Left ventricle myocardium inferior (tissue), 1 donor: ENCODE results near the gene HYOU1. TPM values are rescaled to one million over a fixed set of nuclear protein-coding genes. Genes with fewer than 3 reads are reported as not detected.
"Not testable (repeated sequence)": the region's sequence is repeated elsewhere in the genome, so short reads cannot be mapped to it uniquely, and the experiment has no call there.

ENCODE experiments used
- DNase-seq: peaks from one replicate; pipeline ENCODE4 v3.0.0-alpha.2; 2020
- H3K27ac ChIP-seq: fragments of 200-600 bp; replicated peaks from 2 replicates; pipeline ENCODE4 v1.8.0; 2021
- H3K27me3 ChIP-seq: fragments of 200-600 bp; 2 replicates; pipeline ENCODE4 v1.8.0; 2021; ENCODE audit warnings: low read depth
- H3K36me3 ChIP-seq: fragments of 200-600 bp; 2 replicates; pipeline ENCODE4 v1.8.0; 2021
- H3K4me1 ChIP-seq: fragments of 200-600 bp; 2 replicates; pipeline ENCODE4 v1.8.0; 2021
- H3K4me3 ChIP-seq: fragments of 200-600 bp; 2 replicates; pipeline ENCODE4 v1.8.0; 2021; ENCODE audit warnings: mild to moderate bottlenecking, moderate library complexity
- H3K9me3 ChIP-seq: fragments of 200-600 bp; replicated peaks from 2 replicates; pipeline ENCODE4 v1.8.0; 2021
- intact Hi-C: fragments of 100-400 bp; cut with micrococcal nuclease; formaldehyde crosslinking; loops from one replicate; pipeline ENCODE4 v1.11.0; 2022
- total RNA-seq: library from RNA; stranded (reverse); fragmentation: NEBNext Ultra II Directional; extraction: Animal tissue kit (Norgen Biotek cat#: 25700); gene quantifications from one replicate; pipeline ENCODE4 v1.2.1, GENCODE V29; 2021
- TF ChIP-seq, protein P1 (sequence below): fragments of 200-600 bp; IDR thresholded peaks from 2 replicates; pipeline ENCODE4 v1.8.0; 2021; ENCODE audit warnings: antibody characterized with exemption, mild to moderate bottlenecking, borderline replicate concordance
- donor health status: DM: no; HTN: yes; CAD: no; lungs with severe emphysema.

The HYOU1 gene
- total RNA-seq, 1 donor from 2014 or later = 71.8 TPM

DNA sequence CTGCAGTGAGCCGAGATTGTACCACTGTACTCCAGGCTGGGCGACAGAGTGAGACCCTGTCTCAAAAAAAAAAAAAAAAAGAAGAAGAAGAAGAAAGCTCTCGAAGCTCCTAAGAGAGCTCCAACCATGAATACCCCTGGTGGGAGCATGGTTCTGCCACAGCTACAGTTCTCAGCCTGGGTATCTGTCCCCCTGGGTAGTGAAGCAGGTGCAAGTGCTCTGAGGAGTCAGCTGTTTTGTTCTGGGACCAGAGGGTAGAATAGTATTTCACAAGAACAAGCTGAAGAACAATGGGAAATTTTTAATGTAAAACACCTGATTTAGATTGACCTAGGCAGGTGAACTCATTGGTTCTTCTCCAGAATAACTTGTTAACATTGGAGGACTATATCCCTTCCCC, 4.3 kb upstream of the HYOU1 start:
- peaks cover 40% of the 10 kb centered on the region for H3K4me1 ChIP-seq
- H3K27me3 ChIP-seq = no peaks in the 10 kb centered on the region
- H3K36me3 ChIP-seq = peaks cover 5% of the 10 kb centered on the region
- TF ChIP-seq, protein P1, sequence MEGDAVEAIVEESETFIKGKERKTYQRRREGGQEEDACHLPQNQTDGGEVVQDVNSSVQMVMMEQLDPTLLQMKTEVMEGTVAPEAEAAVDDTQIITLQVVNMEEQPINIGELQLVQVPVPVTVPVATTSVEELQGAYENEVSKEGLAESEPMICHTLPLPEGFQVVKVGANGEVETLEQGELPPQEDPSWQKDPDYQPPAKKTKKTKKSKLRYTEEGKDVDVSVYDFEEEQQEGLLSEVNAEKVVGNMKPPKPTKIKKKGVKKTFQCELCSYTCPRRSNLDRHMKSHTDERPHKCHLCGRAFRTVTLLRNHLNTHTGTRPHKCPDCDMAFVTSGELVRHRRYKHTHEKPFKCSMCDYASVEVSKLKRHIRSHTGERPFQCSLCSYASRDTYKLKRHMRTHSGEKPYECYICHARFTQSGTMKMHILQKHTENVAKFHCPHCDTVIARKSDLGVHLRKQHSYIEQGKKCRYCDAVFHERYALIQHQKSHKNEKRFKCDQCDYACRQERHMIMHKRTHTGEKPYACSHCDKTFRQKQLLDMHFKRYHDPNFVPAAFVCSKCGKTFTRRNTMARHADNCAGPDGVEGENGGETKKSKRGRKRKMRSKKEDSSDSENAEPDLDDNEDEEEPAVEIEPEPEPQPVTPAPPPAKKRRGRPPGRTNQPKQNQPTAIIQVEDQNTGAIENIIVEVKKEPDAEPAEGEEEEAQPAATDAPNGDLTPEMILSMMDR = no peak
- no peaks in the 10 kb centered on the region for H3K9me3 ChIP-seq
- DNase-seq = no peak
- intact Hi-C loops = no loop called here
- H3K4me3 ChIP-seq = no peak overlapping the region
- H3K27ac ChIP-seq = no peak overlapping the region

DNA sequence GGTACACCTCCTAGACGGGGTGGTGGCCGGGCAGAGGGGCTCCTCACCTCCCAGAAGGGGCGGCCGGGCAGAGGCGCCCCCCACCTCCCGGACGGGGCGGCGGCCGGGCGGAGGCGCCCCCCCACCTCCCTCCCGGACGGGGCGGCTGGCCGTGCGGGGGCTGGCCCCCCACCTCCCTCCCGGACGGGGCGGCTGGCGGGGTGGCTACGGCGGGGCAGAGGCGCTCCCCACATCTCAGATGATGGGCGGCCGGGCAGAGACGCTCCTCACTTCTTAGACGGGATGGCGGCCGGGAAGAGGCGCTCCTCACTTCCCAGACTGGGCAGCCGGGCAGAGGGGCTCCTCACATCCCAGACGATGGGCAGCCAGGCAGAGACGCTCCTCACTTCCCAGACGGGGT, 2.1 kb upstream of the HYOU1 start:
- intact Hi-C loops, H3K9me3 ChIP-seq, H3K27ac ChIP-seq, DNase-seq, H3K27me3 ChIP-seq, H3K4me3 ChIP-seq: not testable (repeated sequence)
- H3K4me1 ChIP-seq = peaks cover 49% of the 10 kb centered on the region
- H3K36me3 ChIP-seq = peaks cover 14% of the 10 kb centered on the region

DNA sequence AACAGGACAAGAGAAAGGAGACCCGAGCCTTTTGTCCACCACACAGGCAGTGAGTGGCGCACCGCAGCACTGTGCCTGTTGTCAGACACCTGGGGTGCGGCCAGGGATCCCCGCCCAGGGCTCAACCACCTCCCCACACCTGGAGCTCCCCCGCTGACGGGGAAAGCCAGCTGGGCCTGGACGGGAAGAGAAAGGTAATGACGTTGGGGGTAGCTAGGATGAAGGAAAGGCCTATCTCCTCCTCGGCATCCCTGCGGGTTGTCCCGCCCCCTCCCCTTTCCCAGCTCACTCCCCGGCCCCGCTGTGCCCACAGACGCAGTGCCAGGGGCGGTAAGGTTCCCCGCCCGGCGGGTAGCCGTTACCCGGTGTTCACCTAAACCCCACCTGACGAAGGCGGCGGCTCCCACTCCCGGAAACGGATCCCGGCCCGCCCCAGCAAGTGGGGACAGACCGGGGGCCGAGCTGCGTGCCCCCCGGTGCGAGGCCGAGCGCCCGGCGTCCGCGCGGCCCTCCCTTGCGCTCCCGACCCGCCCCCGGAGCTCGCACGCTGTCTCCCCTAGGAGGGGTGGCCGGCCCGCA, 495 bp downstream of the HYOU1 start:
- TF ChIP-seq, protein P1 = no peak
- no peaks in the 10 kb centered on the region for H3K27me3 ChIP-seq
- H3K4me3 ChIP-seq = peak overlapping the region; percentile 99
- intact Hi-C loops = no loop called here
- no peak for DNase-seq
- H3K4me1 ChIP-seq = peaks cover 38% of the 10 kb centered on the region
- peak overlapping the region; percentile 85 for H3K27ac ChIP-seq
- H3K36me3 ChIP-seq = peaks cover 40% of the 10 kb centered on the region
- no peaks in the 10 kb centered on the region for H3K9me3 ChIP-seq

DNA sequence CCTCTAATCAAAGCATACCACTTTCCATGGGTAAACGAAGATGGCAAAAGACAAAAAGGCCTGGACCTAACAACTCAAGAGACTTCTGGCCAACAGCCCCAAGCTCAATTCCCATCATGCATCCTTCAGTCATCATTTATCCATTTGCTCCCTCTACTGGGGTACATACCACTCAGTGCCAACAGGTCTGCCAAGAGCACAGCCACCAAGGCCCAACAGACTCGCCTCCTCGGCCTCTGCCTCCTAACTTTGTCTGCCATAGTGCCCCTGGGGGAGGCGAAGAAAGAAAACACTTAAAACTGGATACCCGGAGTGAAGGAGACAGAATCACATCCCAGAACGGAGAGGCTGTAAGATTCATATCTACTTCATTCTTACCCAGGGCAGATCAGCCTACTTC, 1.1 kb downstream of the HYOU1 start:
- no peaks in the 10 kb centered on the region for H3K9me3 ChIP-seq
- peak overlapping the region; percentile 99 for H3K4me3 ChIP-seq
- TF ChIP-seq, protein P1 = no peak
- no peaks in the 10 kb centered on the region for H3K27me3 ChIP-seq
- DNase-seq = no peak
- peak overlapping the region; percentile 85 for H3K27ac ChIP-seq
- intact Hi-C loops = no loop called here
- peaks cover 38% of the 10 kb centered on the region for H3K4me1 ChIP-seq
- peaks cover 46% of the 10 kb centered on the region for H3K36me3 ChIP-seq

DNA sequence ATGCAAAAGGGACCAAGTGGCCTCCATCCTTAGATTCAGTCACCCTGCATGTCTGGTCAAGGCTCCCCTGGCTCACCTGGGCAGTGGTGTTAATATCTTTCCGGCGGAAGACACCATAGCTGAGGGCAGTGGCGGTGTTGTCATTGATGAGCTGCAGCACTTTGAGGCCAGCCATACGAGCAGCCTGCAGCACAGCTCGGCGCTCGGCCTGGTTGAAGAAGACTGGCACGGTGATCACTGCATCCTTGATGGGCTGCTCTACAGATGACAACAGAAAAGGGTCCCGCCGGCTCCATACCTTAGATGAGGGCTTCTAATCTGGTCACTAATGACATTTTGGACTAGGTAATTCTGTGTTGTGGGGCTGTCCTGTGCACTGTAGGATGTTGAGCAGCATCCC, 2.6 kb downstream of the HYOU1 start:
- Histone ChIP-seq H3K4me3 (no peak overlapping the region), H3K9me3 (no peaks in the 10 kb centered on the region), H3K27ac (no peak overlapping the region), H3K4me1 (peaks cover 38% of the 10 kb centered on the region), H3K27me3 (no peaks in the 10 kb centered on the region), H3K36me3 (peaks cover 61% of the 10 kb centered on the region)
- TF ChIP-seq, protein P1 = no peak
- no peak for DNase-seq
- intact Hi-C loops = no loop called here

DNA sequence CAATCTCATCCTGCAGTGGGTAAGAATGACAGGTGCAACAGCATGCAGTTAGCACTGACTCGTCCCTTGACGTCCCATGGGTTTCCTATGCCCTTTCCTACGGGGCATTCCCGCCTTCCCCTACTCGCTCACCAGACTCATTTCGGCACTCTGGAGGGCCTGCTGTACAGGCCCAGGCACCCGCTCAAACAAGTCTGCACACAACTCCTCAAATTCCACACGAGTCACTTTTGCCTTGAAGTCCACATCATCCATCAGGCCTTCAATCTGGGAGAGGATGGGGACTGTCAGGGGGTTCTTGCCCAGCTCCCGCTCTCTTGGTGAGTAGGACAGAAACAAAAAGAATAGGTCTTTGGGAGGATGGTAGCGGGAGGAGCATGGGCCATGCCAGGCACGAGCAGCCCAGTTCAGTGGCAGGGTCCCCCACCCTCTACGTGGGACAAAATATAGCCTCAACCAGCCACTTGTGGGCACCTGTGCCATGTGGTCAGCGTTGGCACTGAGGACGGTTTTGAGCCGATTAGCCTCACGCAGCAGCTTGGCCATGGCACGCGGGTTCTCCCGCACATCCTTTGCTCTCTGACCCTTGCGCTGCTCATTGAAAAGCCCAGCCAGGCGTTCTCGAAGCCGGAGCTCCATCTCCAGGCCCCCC, 4.7 kb downstream of the HYOU1 start:
- Histone ChIP-seq H3K27me3 (no peaks in the 10 kb centered on the region), H3K4me1 (peaks cover 27% of the 10 kb centered on the region), H3K36me3 (peaks cover 82% of the 10 kb centered on the region), H3K9me3 (no peaks in the 10 kb centered on the region), H3K27ac (no peak overlapping the region), H3K4me3 (no peak overlapping the region)
- intact Hi-C loops = no loop called here
- TF ChIP-seq, protein P1 = no peak
- no peak for DNase-seq
